ENCODE data around the gene HPGD. TPM values are rescaled to one million over a fixed set of nuclear protein-coding genes. Genes with fewer than 3 reads are reported as not detected.

HPGD gene
- polyA plus RNA-seq, 1 donor (not counting 4 experiments of a cell fraction or from before 2014, with no cell fraction given): 0.75 TPM

GRCh38 chr4:174467107-174467506 is 55.2 kb downstream of the HPGD start:
- H4K20me1 ChIP-seq (ENCODE audit: control insufficient read depth, extremely low read depth, insufficient read depth, low read length): no peaks in the 10 kb centered on the region
- H3K9ac ChIP-seq (ENCODE audit: control insufficient read depth, extremely low read depth, insufficient read depth, low read length): no peak overlapping the region
- no peak for TF ChIP-seq CTCF (optimal IDR thresholded peaks at IDR 0.05 in 1 of 3, IDR thresholded peaks at IDR 0.05 in 1 of 3, conservative IDR thresholded peaks at IDR 0.05 in 1 of 3; ENCODE audit: extremely low read depth in 1 of 3, insufficient read depth in 2 of 3, low read length in 3 of 3)
- no peak overlapping the region for H3K27ac ChIP-seq (ENCODE audit: control insufficient read depth, insufficient read depth, low read length)
- dilution Hi-C loops (cut with MboI; ENCODE audit: extremely low pct_ligation_motif_present, low sequenced_read_pairs): no loop called here
- H3K4me2 ChIP-seq (ENCODE audit: control insufficient read depth, extremely low read depth, insufficient read depth, low read depth, low read length): no peak overlapping the region
- peaks cover 2% of the 10 kb centered on the region for H3K4me1 ChIP-seq (ENCODE audit: control insufficient read depth, extremely low read depth, insufficient read depth, low read length)
- no peak for DNase-seq (ENCODE audit: low read depth, low spot score)
- no peaks in the 10 kb centered on the region for H3K79me2 ChIP-seq (ENCODE audit: control insufficient read depth, insufficient read depth, low read length)
- no peak for FAIRE-seq
- no peaks in the 10 kb centered on the region for H3K9me1 ChIP-seq (ENCODE audit: control insufficient read depth, extremely low read depth, insufficient read depth, low read length)
- no peak overlapping the region for H2AFZ ChIP-seq (ENCODE audit: control insufficient read depth, low read length)
- H3K9me3 ChIP-seq (ENCODE audit: control insufficient read depth, low read depth, low read length): no peaks in the 10 kb centered on the region
- no peaks in the 10 kb centered on the region for H3K36me3 ChIP-seq (ENCODE audit: control insufficient read depth in 2 of 2, extremely low read depth in 1 of 2, insufficient read depth in 2 of 2, low read length in 2 of 2)
- peaks cover 4% of the 10 kb centered on the region for H3K27me3 ChIP-seq (ENCODE audit: control insufficient read depth, extremely low read depth, insufficient read depth, low read length)
- no peak overlapping the region for H3K4me3 ChIP-seq (ENCODE audit: control insufficient read depth in 2 of 3, extremely low read depth in 1 of 3, insufficient read depth in 2 of 3, low read depth in 1 of 3, low read length in 3 of 3)

DNA sequence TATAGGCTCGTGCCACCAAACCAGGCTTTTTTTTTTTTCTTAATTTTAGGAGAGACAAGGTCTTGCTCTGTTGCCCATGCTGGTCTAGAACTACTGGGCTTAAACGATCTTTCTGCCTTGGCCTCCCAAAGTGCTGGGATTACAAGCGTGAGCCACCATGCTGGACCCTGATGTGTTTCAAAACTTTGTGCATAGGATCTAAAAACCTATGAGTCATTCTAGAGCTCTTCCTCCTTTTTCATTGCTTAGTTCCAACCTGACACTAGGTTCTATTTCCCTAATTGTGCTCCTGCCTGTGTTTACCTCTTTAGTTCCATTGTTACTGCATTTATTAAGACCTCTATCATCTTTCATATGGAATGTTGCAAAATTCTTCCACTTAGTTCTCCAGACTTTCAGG is 57.3 kb downstream of the HPGD start:
- H2AFZ ChIP-seq (ENCODE audit: control insufficient read depth, low read length): no peak overlapping the region
- no peak overlapping the region for H3K4me2 ChIP-seq (ENCODE audit: control insufficient read depth, extremely low read depth, insufficient read depth, low read depth, low read length)
- DNase-seq (ENCODE audit: low read depth, low spot score) (no peak), FAIRE-seq (no peak)
- no peak overlapping the region for H3K4me3 ChIP-seq (ENCODE audit: control insufficient read depth in 2 of 3, extremely low read depth in 1 of 3, insufficient read depth in 2 of 3, low read depth in 1 of 3, low read length in 3 of 3)
- no peak overlapping the region for H3K9ac ChIP-seq (ENCODE audit: control insufficient read depth, extremely low read depth, insufficient read depth, low read length)
- H3K79me2 ChIP-seq (ENCODE audit: control insufficient read depth, insufficient read depth, low read length): no peaks in the 10 kb centered on the region
- H3K27ac ChIP-seq (ENCODE audit: control insufficient read depth, insufficient read depth, low read length): no peak overlapping the region
- H3K36me3 ChIP-seq (ENCODE audit: control insufficient read depth in 2 of 2, extremely low read depth in 1 of 2, insufficient read depth in 2 of 2, low read length in 2 of 2): no peaks in the 10 kb centered on the region
- dilution Hi-C loops (cut with MboI; ENCODE audit: extremely low pct_ligation_motif_present, low sequenced_read_pairs): no loop called here
- no peaks in the 10 kb centered on the region for H3K9me3 ChIP-seq (ENCODE audit: control insufficient read depth, low read depth, low read length)
- TF ChIP-seq CTCF (optimal IDR thresholded peaks at IDR 0.05 in 1 of 3, IDR thresholded peaks at IDR 0.05 in 1 of 3, conservative IDR thresholded peaks at IDR 0.05 in 1 of 3; ENCODE audit: extremely low read depth in 1 of 3, insufficient read depth in 2 of 3, low read length in 3 of 3) (no peak), EZH2 (IDR thresholded peaks at IDR 0.05; ENCODE audit: low read length) (no peak)
- H3K4me1 ChIP-seq (ENCODE audit: control insufficient read depth, extremely low read depth, insufficient read depth, low read length): peaks cover 2% of the 10 kb centered on the region
- peaks cover 4% of the 10 kb centered on the region for H3K27me3 ChIP-seq (ENCODE audit: control insufficient read depth, extremely low read depth, insufficient read depth, low read length)
- no peaks in the 10 kb centered on the region for H4K20me1 ChIP-seq (ENCODE audit: control insufficient read depth, extremely low read depth, insufficient read depth, low read length)
- H3K9me1 ChIP-seq (ENCODE audit: control insufficient read depth, extremely low read depth, insufficient read depth, low read length): no peaks in the 10 kb centered on the region

Measured in keratinocyte (primary cell).